ENCODE results near the gene PAK2. TPM values are rescaled to one million over a fixed set of nuclear protein-coding genes. Genes with fewer than 3 reads are reported as not detected.
"Not testable (repeated sequence)": the region's sequence is repeated elsewhere in the genome, so short reads cannot be mapped to it uniquely, and the experiment has no call there.

Gene PAK2
- total RNA-seq, 1 donor from 2014 or later = 56.8 TPM

- Mint-ChIP-seq H3K4me1 (ENCODE audit: unreplicated experiment) (no peaks in the 10 kb centered on the region), H3K4me3 (no peak overlapping the region), H3K9me3 (no peaks in the 10 kb centered on the region), H3K36me3 (no peaks in the 10 kb centered on the region), H3K27me3 (no peaks in the 10 kb centered on the region), H3K27ac (no peak overlapping the region)
- TF ChIP-seq CTCF (conservative IDR thresholded peaks at IDR 0.05) = no peak
- no peak for DNase-seq (ENCODE audit: extremely low spot score, unreplicated experiment)
These were observed 109.6 kb downstream of the PAK2 start for GRCh38 chr3:196849180-196849741.

GRCh38 chr3:196863000-196863399, 123.3 kb downstream of the PAK2 start:
- H3K27me3 Mint-ChIP-seq; DNase-seq (ENCODE audit: extremely low spot score, unreplicated experiment); H3K36me3 Mint-ChIP-seq; H3K27ac Mint-ChIP-seq; H3K4me3 Mint-ChIP-seq; H3K9me3 Mint-ChIP-seq; H3K4me1 Mint-ChIP-seq (ENCODE audit: unreplicated experiment): not testable (repeated sequence)

- Mint-ChIP-seq H3K9me3 (no peaks in the 10 kb centered on the region), H3K27me3 (no peaks in the 10 kb centered on the region), H3K4me3 (peak overlapping the region; percentile 87), H3K27ac (peak overlapping the region; percentile 97), H3K36me3 (no peaks in the 10 kb centered on the region), H3K4me1 (ENCODE audit: unreplicated experiment) (peaks cover 19% of the 10 kb centered on the region)
- no peak for DNase-seq (ENCODE audit: extremely low spot score, unreplicated experiment)
- no peak for TF ChIP-seq CTCF (conservative IDR thresholded peaks at IDR 0.05)
These were observed 127.5 kb downstream of the PAK2 start for GRCh38 chr3:196867155-196867506.

GRCh38 chr3:196867507-196868296, 128.0 kb downstream of the PAK2 start, which contains the start of gene SENP5:
TSS of gene SENP5 (plus strand) at chr3:196867920. CDS start at chr3:196885182, 17,262 bp downstream.
- Mint-ChIP-seq H3K4me1 (ENCODE audit: unreplicated experiment) (peaks cover 19% of the 10 kb centered on the region), H3K27me3 (no peaks in the 10 kb centered on the region), H3K9me3 (no peaks in the 10 kb centered on the region), H3K27ac (peak within 1 kb of the TSS; percentile 98), H3K36me3 (no peaks in the 10 kb centered on the region), H3K4me3 (peak within 1 kb of the TSS; percentile 99)
- peak; percentile 93 for DNase-seq (ENCODE audit: extremely low spot score, unreplicated experiment)
- no peak for TF ChIP-seq CTCF (conservative IDR thresholded peaks at IDR 0.05)

- Mint-ChIP-seq H3K27me3 (no peaks in the 10 kb centered on the region), H3K36me3 (no peaks in the 10 kb centered on the region), H3K9me3 (no peaks in the 10 kb centered on the region), H3K4me3 (peak overlapping the region; percentile 99), H3K4me1 (ENCODE audit: unreplicated experiment) (peaks cover 19% of the 10 kb centered on the region), H3K27ac (peak overlapping the region; percentile 98)
- no peak for DNase-seq (ENCODE audit: extremely low spot score, unreplicated experiment)
- TF ChIP-seq CTCF (conservative IDR thresholded peaks at IDR 0.05) = no peak
These were observed 128.6 kb downstream of the PAK2 start for GRCh38 chr3:196868297-196868661.

- Mint-ChIP-seq H3K9me3 (no peaks in the 10 kb centered on the region), H3K36me3 (no peaks in the 10 kb centered on the region), H3K27me3 (no peaks in the 10 kb centered on the region), H3K4me3 (peak overlapping the region; percentile 30), H3K27ac (peak overlapping the region; percentile 33), H3K4me1 (ENCODE audit: unreplicated experiment) (peaks cover 23% of the 10 kb centered on the region)
- no peak for TF ChIP-seq CTCF (conservative IDR thresholded peaks at IDR 0.05)
- no peak for DNase-seq (ENCODE audit: extremely low spot score, unreplicated experiment)
These were observed 132.7 kb downstream of the PAK2 start for GRCh38 chr3:196872316-196872715.

- not testable (repeated sequence) for H3K27me3 Mint-ChIP-seq; H3K9me3 Mint-ChIP-seq; H3K4me3 Mint-ChIP-seq; H3K36me3 Mint-ChIP-seq; DNase-seq (ENCODE audit: extremely low spot score, unreplicated experiment)
- Mint-ChIP-seq H3K27ac (peak overlapping the region; percentile 10), H3K4me1 (ENCODE audit: unreplicated experiment) (peaks cover 15% of the 10 kb centered on the region)
These were observed 134.9 kb downstream of the PAK2 start for GRCh38 chr3:196874511-196875094.
